Measurements from ENCODE around the gene TPM3.
A peak's percentile ranks its signal among the peaks of the same experiment; 100 is the strongest.
"Not testable (repeated sequence)": the region's sequence is repeated elsewhere in the genome, so short reads cannot be mapped to it uniquely, and the experiment has no call there.

TPM3 gene

DNA sequence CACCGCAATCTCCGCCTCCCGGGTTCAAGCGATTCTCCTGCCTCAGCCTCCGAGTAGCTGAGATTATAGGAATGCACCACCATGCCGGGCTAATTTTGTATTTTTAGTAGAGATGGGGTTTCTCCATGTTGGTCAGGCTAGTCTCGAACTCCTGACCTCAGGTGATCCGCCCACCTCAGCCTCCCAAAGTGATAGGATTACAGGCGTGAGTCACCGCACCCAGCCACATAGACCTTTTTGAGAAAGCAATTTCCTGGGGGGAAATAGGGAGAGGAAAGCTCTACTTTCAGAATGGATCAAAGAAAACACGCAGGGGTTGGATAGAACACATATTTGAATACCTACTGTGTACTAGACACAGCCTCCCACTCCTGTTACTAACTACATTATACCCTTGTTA lies 13.9 kb upstream of the TPM3 start:
- DNase-seq = not testable (repeated sequence)

GRCh38 chr1:154199563-154199879 lies 7.6 kb upstream of the TPM3 start:
- DNase-seq = no peak

- DNase-seq = peak; percentile 74
Observed at GRCh38 chr1:154198756-154199562, 7.1 kb upstream of the TPM3 start.

DNA sequence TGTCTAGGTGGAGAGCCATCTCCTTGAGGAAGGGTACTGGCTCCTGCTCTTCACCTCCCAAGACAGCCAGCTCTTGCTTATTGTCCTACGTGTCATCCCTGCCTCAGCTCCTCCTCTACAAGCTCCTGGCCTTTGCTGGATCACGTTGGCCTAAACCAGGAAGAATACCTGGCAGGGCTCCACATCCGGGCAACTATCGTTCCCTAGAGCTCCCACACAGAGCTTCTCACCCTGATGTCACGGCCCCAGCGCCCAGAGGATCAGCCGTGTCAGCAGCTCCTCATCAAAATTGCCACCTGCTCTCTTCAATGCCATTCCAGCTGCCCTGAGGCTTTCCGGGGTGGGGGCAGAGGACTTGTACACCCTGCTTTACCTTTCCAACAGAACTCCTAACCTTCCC lies 1.9 kb upstream of the TPM3 start:
- DNase-seq = no peak

- no peak for DNase-seq
Observed at GRCh38 chr1:154192476-154192875, 576 bp upstream of the TPM3 start.

GRCh38 chr1:154190550-154190949 lies 1.4 kb downstream of the TPM3 start:
- no peak for DNase-seq

- DNase-seq = no peak
Observed at GRCh38 chr1:154186852-154187501, 4.9 kb downstream of the TPM3 start.

DNA sequence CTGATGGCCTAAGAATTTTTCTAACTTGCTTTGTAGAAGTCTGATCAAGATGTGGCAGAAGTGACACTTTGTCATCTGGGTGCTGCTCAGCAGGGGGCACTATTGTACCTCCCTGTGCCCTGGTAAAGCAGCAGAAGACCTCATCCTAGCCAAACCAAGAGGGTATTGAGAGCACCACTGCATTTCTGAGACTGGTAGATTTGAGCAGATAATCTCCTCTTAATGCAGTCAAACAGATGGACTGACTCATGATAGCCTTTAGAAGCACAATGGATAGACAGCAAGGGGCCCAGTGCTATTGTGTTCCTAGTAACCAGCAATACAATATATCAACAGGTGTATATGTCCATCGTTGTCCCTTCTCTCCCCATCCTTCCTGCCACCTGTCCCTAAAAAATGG lies 5.7 kb downstream of the TPM3 start:
- DNase-seq = peak; percentile 77

- DNase-seq = peak; percentile 97
Observed at GRCh38 chr1:154183046-154183915, 8.6 kb downstream of the TPM3 start.

DNA sequence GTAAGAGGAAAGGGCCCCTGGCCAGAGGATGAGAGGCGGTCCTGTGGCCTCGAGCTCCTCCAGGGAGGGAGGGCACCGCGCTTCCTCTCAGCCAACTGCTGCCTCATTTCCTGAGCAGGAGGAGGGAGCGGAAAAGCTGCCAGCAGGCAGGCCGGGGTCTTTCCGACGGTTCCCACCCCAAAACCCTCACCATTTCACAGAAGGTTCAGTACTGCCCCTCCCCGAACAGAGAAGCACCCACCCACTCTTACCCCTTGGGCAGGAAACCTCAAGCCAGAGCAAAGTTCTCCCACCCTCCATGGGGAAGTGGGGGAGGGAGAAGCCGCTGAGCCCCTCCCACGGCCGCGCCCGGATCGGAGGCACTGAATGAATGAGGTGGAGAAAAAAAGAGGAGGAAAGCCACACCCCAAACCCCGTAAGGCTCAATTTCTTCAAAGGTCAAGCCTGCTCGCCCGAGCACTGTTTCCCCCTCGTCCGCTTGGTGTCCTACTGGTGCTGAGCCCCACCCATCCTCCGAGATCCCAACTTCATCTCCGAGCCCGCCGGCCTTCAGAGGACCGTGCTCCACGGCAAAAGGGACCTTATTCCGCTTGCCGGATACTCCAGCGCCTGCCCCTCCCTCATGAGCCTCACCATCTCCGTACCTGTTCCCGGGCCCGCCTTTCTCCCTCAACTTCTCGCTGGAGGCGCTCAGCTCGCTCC lies 9.4 kb downstream of the TPM3 start:
- DNase-seq = peak; percentile 89

DNA sequence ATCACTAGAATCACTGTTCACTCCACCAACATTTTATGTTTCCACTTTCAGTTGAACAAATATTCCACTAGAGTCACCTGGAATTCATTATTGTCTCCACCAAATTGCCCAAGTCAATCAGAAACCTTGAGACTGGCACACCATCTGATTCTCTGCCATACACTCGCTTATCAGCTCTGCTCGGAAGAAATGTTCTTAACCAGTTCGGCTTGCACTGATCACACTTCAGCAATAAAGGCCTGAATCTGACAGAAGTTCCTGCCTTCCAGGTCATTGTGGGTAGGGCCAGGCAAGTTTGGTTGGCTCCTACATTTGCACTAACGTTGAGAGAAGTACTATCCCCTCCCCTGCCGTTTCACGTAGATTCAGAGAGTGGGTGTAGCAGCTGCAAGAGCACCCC lies 10.0 kb downstream of the TPM3 start:
- DNase-seq = no peak

DNA sequence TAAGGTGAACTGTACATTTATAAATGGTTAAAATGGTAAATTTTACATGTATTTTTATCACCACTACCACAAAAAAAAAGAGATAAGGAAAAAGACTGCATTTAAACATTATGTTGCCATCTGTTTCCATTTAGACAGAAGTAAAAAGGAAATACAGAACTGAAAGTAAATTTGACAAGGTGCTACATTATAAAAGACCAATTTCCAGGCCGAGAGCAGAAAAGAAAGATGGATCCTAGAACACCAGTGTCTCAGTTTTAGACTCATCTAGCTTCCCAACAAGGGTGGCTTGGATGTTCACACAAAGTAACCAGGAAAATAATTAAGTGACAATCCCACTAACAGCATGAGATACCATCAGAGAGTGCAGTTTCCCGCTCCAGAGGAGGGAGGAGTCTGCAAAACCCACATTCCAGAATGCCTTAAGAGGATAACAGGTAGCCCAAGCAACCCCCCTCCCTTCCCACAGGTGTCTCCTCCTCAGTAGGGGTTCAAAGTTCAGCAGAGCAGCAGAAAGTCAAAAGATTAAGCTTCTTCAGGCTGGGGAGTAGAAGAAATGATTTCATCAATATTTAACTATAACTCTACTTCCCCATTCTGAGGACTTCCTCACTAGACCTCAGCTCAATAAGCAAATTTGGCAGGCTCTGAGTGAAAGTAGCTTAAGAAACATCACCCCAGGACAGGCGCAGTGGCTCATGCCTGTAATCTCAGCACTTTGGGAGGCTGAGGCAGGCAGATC lies 11.8 kb downstream of the TPM3 start:
- peak; percentile 88 for DNase-seq

GRCh38 chr1:154178911-154179811 lies 12.7 kb downstream of the TPM3 start:
- DNase-seq = no peak

DNA sequence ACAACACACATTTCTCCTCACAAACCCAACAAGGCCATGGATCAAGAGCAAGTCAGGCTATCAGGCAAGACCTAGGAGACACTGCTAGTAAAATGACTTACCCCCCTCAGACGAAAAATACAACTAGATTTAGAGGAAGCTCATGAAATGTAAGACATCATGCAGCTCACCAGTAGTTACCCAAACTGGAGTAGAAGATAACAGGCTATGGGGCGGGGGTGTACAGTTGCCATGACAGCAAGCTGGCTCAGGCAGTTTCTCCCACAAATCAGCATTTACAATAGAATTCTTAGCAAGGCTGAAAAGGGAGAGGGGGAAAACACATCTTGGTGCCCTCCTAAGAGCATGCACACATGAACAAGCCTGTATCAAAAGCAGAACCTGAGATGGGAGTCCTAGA lies 13.9 kb downstream of the TPM3 start:
- peak; percentile 55 for DNase-seq

GRCh38 chr1:154176337-154176736 lies 15.6 kb downstream of the TPM3 start:
- DNase-seq = peak; percentile 75

GRCh38 chr1:154174654-154175053 lies 17.2 kb downstream of the TPM3 start:
- DNase-seq = no peak

GRCh38 chr1:154171880-154172279 lies 20.0 kb downstream of the TPM3 start:
- no peak for DNase-seq

DNA sequence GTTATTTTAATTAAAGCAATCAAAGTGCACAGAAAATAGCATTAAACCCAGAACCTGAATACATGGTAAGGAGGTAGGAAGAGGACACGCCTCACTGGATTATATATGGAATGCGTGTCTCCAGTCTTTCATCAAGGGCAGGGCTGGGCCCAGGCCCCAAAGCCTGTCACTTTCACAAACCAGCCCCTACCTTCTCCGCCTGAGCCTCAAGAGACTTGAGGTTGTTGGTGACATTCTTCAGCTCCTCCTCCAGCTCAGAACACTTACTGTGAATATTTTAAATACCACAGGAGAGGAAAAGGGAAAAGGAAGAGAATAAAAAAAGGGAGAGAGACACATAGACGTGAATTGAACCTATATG lies 20.7 kb downstream of the TPM3 start:
- DNase-seq = no peak

GRCh38 chr1:154170547-154171222 lies 21.2 kb downstream of the TPM3 start:
- DNase-seq = peak; percentile 62

DNA sequence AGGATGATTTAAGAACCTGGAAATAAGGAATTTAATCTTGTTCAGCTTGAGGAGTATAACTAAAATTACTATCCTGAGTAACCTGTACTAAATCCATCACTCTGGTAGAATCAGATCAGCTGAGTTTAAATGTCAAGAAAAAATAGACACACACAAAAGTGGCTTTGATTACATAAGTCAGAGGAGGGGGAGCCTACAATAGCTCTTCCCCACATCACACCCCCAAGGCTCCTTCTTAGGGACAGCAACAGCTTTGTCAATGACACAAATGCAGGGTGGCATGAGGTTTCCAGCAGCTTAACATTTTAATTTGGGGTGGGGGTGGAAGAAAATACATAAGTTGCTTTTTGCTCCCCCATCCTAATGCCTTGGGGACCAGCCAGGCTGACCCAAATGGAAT lies 24.4 kb downstream of the TPM3 start:
- DNase-seq = no peak

GRCh38 chr1:154166207-154166606 lies 25.7 kb downstream of the TPM3 start:
- DNase-seq = no peak
